BJ (cell line): ENCODE results near the gene INPP5D. TPM values are rescaled to one million over a fixed set of nuclear protein-coding genes. Genes with fewer than 3 reads are reported as not detected.

Experiments
- CTCF ChIA-PET: fragments of 350-600 bp; formaldehyde crosslinking; extraction: SDS; loops from one replicate; lab custom pipeline; 2021; ENCODE audit warnings: antibody characterized with exemption, inconsistent platforms; lab: Yijun Ruan, JAX
- POLR2A ChIA-PET: fragments of 300-600 bp; sonication (Branson Sonifier 250); formaldehyde crosslinking; extraction: SDS; loops from one replicate; lab custom pipeline; 2021; ENCODE audit warnings: antibody characterized with exemption; lab: Charles Lee
- DNase-seq: peaks from one replicate; pipeline ENCODE4 v3.0.0-alpha.2; 2011; ENCODE audit warnings: low read depth
- H3K27me3 ChIP-seq: 2 replicates; pipeline ENCODE4 v1.6.0; 2011; ENCODE audit warnings: low read length; ENCODE audit not compliant: control insufficient read depth, insufficient read depth
- H3K36me3 ChIP-seq: 2 replicates; pipeline ENCODE4 v1.5.1; 2011; ENCODE audit warnings: low read length; ENCODE audit not compliant: control insufficient read depth, insufficient read depth
- H3K4me3 ChIP-seq: 2 replicates; pipeline ENCODE4 v1.5.1; 2011; ENCODE audit warnings: low read depth, mild to moderate bottlenecking, control low read depth, low read length
- CTCF ChIP-seq: IDR thresholded peaks from 2 replicates; pipeline ENCODE4 v1.5.1; 2011; ENCODE audit warnings: low read depth, mild to moderate bottlenecking, control low read depth, inconsistent platforms, low read length, moderate library complexity; ENCODE audit not compliant: insufficient read depth
- polyA plus RNA-seq: library from polyadenylated mRNA; depleted of rRNA; stranded (reverse); fragments of >200 nt; gene quantifications from 2 replicates; pipeline ENCODE4 v1.2.3, GENCODE V29; 2011

The INPP5D gene
- polyA plus RNA-seq, 1 experiment = 0.38 TPM

- Histone ChIP-seq H3K4me3 (no peak overlapping the region), H3K27me3 (peaks cover 16% of the 10 kb centered on the region), H3K36me3 (no peaks in the 10 kb centered on the region)
- TF ChIP-seq CTCF = no peak
- ChIA-PET POLR2A (no interaction called here), CTCF (no interaction called here)
- DNase-seq = no peak
Observed at GRCh38 chr2:233213975-233214374, 153.8 kb downstream of the INPP5D start.

- no peak overlapping the region for H3K4me3 ChIP-seq
- H3K36me3 ChIP-seq = no peaks in the 10 kb centered on the region
- CTCF ChIA-PET = interaction anchor here (0.6 to 1.5 kb wide), 2 partner anchors 14 to 113 kb away, joined by 3 read pairs; no protein-coding TSS in a partner anchor
- TF ChIP-seq CTCF = no peak
- H3K27me3 ChIP-seq = peaks cover 10% of the 10 kb centered on the region
- no peak for DNase-seq
- POLR2A ChIA-PET = no interaction called here
Observed at GRCh38 chr2:233217892-233218377, 157.8 kb downstream of the INPP5D start.

GRCh38 chr2:233218836-233219235 lies 158.7 kb downstream of the INPP5D start:
- Histone ChIP-seq H3K36me3 (no peaks in the 10 kb centered on the region), H3K27me3 (peaks cover 8% of the 10 kb centered on the region), H3K4me3 (no peak overlapping the region)
- ChIA-PET CTCF (interaction anchor here (0.6 to 1.5 kb wide), 2 partner anchors 13 to 113 kb away, joined by 3 read pairs; no protein-coding TSS in a partner anchor), POLR2A (no interaction called here)
- no peak for TF ChIP-seq CTCF
- DNase-seq = no peak

GRCh38 chr2:233219848-233220247 lies 159.7 kb downstream of the INPP5D start:
- POLR2A ChIA-PET = no interaction called here
- no peak for TF ChIP-seq CTCF
- DNase-seq = no peak

GRCh38 chr2:233221378-233222063 lies 161.4 kb downstream of the INPP5D start:
- no peak for TF ChIP-seq CTCF
- H3K36me3 ChIP-seq = no peaks in the 10 kb centered on the region
- no peak overlapping the region for H3K4me3 ChIP-seq
- CTCF ChIA-PET = no interaction called here
- POLR2A ChIA-PET = no interaction called here
- DNase-seq = no peak
- peaks cover 5% of the 10 kb centered on the region for H3K27me3 ChIP-seq

More at GRCh38 chr2:233219848-233220247, 159.7 kb downstream of the INPP5D start:
- Histone ChIP-seq H3K4me3 (no peak overlapping the region), H3K36me3 (no peaks in the 10 kb centered on the region), H3K27me3 (peaks cover 5% of the 10 kb centered on the region)
- CTCF ChIA-PET = no interaction called here
